IMR-90 (cell line): Measurements from ENCODE around the gene CHST3. TPM values are rescaled to one million over a fixed set of nuclear protein-coding genes. Genes with fewer than 3 reads are reported as not detected.

ENCODE experiments used
- ATAC-seq: fragments of 200-7000 bp; cut with Tn5 transposase; 2 replicates; pipeline ENCODE4 v1.9.1; 2020; ENCODE audit warnings: low read depth, mild to moderate bottlenecking, moderate library complexity
- BruUV-seq: library from RNA; stranded (reverse); fragments of 400-500 nt; replicated peaks from 2 replicates; lab custom pipeline; 2021; lab: Mats Ljungman, UMichigan
- CTCF ChIA-PET: fragments of 300-600 bp; formaldehyde crosslinking; extraction: SDS; loops from one replicate; lab custom pipeline; 2021; ENCODE audit warnings: antibody characterized with exemption; lab: Yijun Ruan, JAX
- POLR2A ChIA-PET: fragments of 300-600 bp; sonication (Branson Sonifier 250); formaldehyde crosslinking; loops from one replicate; lab custom pipeline; 2022; ENCODE audit warnings: antibody characterized with exemption; ENCODE audit not compliant: unreplicated experiment; lab: Charles Lee
- DNase-seq: peaks from one replicate; pipeline ENCODE4 v3.0.0; 2013
- H2AFZ ChIP-seq: replicated peaks from 2 replicates; pipeline ENCODE3; 2013; ENCODE audit warnings: low read length, mild to moderate bottlenecking; ENCODE audit not compliant: poor library complexity
- H2AK5ac ChIP-seq: 2 replicates; pipeline ENCODE4 v1.6.1; 2013; ENCODE audit warnings: low read depth, low read length, inconsistent platforms
- H2AK9ac ChIP-seq: replicated peaks from 2 replicates; pipeline ENCODE3; 2013; ENCODE audit warnings: mild to moderate bottlenecking, low read depth, low read length, moderate library complexity; ENCODE audit not compliant: poor library complexity
- H2BK120ac ChIP-seq: 2 replicates; pipeline ENCODE4 v1.6.1; 2013; ENCODE audit warnings: low read depth, low read length, inconsistent platforms
- H2BK15ac ChIP-seq: 3 replicates; pipeline ENCODE4 v1.6.1; 2013; ENCODE audit warnings: low read depth, low read length, inconsistent platforms
- H2BK20ac ChIP-seq: 2 replicates; pipeline ENCODE4 v1.6.1; 2013; ENCODE audit warnings: low read depth, mild to moderate bottlenecking, inconsistent platforms, low read length, moderate library complexity
- H2BK5ac ChIP-seq: 2 replicates; pipeline ENCODE4 v1.6.1; 2013; ENCODE audit warnings: mild to moderate bottlenecking, low read depth, low read length, inconsistent platforms; ENCODE audit not compliant: poor library complexity, severe bottlenecking
- H3K14ac ChIP-seq: replicated peaks from 2 replicates; pipeline ENCODE4 v1.6.1; 2013; ENCODE audit warnings: low read depth, low read length, inconsistent platforms
- H3K18ac ChIP-seq: 2 replicates; pipeline ENCODE4 v1.6.1; 2013; ENCODE audit warnings: low read depth, low read length, control low read depth
- H3K23ac ChIP-seq: 2 replicates; pipeline ENCODE4 v1.6.1; 2013; ENCODE audit warnings: low read depth, low read length, inconsistent platforms
- H3K27ac ChIP-seq: 2 replicates; pipeline ENCODE4 v1.5.1; 2013; ENCODE audit warnings: mild to moderate bottlenecking, control low read depth, low read length; ENCODE audit not compliant: insufficient read depth
- H3K27me3 ChIP-seq: 2 replicates; pipeline ENCODE4 v1.6.1; 2013; ENCODE audit warnings: low read length; ENCODE audit not compliant: control insufficient read depth, insufficient read depth
- H3K36me3 ChIP-seq: 2 replicates; pipeline ENCODE4 v1.6.1; 2013; ENCODE audit warnings: low read length, mixed read lengths; ENCODE audit not compliant: control insufficient read depth, insufficient read depth
- H3K4ac ChIP-seq: 2 replicates; pipeline ENCODE4 v1.6.1; 2013; ENCODE audit warnings: low read depth, low read length, inconsistent platforms
- H3K4me1 ChIP-seq: 2 replicates; pipeline ENCODE4 v1.6.1; 2013; ENCODE audit warnings: low read length, mixed read lengths; ENCODE audit not compliant: control insufficient read depth, insufficient read depth
- H3K4me2 ChIP-seq: 2 replicates; pipeline ENCODE4 v1.6.1; 2013; ENCODE audit warnings: low read depth, mild to moderate bottlenecking, control low read depth, low read length, moderate library complexity
- H3K4me3 ChIP-seq: 2 replicates; pipeline ENCODE4 v1.5.1; 2013; ENCODE audit warnings: low read depth, mild to moderate bottlenecking, control low read depth, low read length, moderate library complexity; ENCODE audit not compliant: insufficient read depth
- H3K56ac ChIP-seq: 2 replicates; pipeline ENCODE4 v1.6.1; 2013; ENCODE audit warnings: low read length, inconsistent platforms; ENCODE audit not compliant: insufficient read depth; ENCODE audit errors: extremely low read depth
- H3K79me1 ChIP-seq, 2 experiments: 2 replicates each; pipeline ENCODE4 v1.6.1; 2013; ENCODE audit warnings: low read length in 2 of 2, inconsistent platforms in 1 of 2, low read depth in 1 of 2
- H3K9ac ChIP-seq: 2 replicates; pipeline ENCODE4 v1.6.1; 2013; ENCODE audit warnings: low read depth, low read length, control low read depth
- H3K9me1 ChIP-seq: 2 replicates; pipeline ENCODE4 v1.6.1; 2013; ENCODE audit warnings: low read length, inconsistent platforms; ENCODE audit not compliant: insufficient read depth
- H3K9me3 ChIP-seq: 2 replicates; pipeline ENCODE4 v1.6.1; 2013; ENCODE audit warnings: low read length; ENCODE audit not compliant: control insufficient read depth, insufficient read depth
- H4K20me1 ChIP-seq: 2 replicates; pipeline ENCODE4 v1.6.1; 2013; ENCODE audit warnings: low read length, inconsistent platforms; ENCODE audit not compliant: insufficient read depth
- H4K5ac ChIP-seq: 2 replicates; pipeline ENCODE4 v1.6.1; 2013; ENCODE audit warnings: mild to moderate bottlenecking, low read depth, low read length, control low read depth
- H4K8ac ChIP-seq, 2 experiments: 2 replicates each; pipeline ENCODE4 v1.6.1; 2013; ENCODE audit warnings: low read depth in 2 of 2, low read length in 2 of 2, control low read depth in 1 of 2, inconsistent platforms in 1 of 2
- H4K91ac ChIP-seq: 2 replicates; pipeline ENCODE4 v1.6.1; 2013; ENCODE audit warnings: low read depth, low read length, inconsistent platforms; ENCODE audit not compliant: insufficient read depth
- BHLHE40 ChIP-seq: fragments of 150-350 bp; IDR thresholded peaks from 2 replicates; pipeline ENCODE4 v1.6.1; 2016; ENCODE audit warnings: mild to moderate bottlenecking, low read depth, low read length
- CEBPB ChIP-seq: IDR thresholded peaks from 2 replicates; pipeline ENCODE4 v1.6.1; 2012; ENCODE audit warnings: low read depth, low read length, improper control_type of control experiment
- CHD1 ChIP-seq: IDR thresholded peaks from 2 replicates; pipeline ENCODE4 v1.6.1; 2012; ENCODE audit warnings: low read depth, low read length, improper control_type of control experiment
- FOS ChIP-seq: fragments of 150-350 bp; IDR thresholded peaks from 2 replicates; pipeline ENCODE4 v1.6.1; 2016; ENCODE audit warnings: low read depth, low read length
- MAFK ChIP-seq: IDR thresholded peaks from 2 replicates; pipeline ENCODE4 v1.6.1; 2012; ENCODE audit warnings: low read depth, low read length, improper control_type of control experiment
- MAZ ChIP-seq: IDR thresholded peaks from 2 replicates; pipeline ENCODE4 v1.6.1; 2012; ENCODE audit warnings: low read depth, mild to moderate bottlenecking, low read length, improper control_type of control experiment, moderate library complexity, borderline replicate concordance
- MXI1 ChIP-seq: IDR thresholded peaks from 2 replicates; pipeline ENCODE4 v1.6.1; 2012; ENCODE audit warnings: low read depth, mild to moderate bottlenecking, low read length, moderate library complexity, borderline replicate concordance
- NFE2L2 ChIP-seq: fragments of 150-350 bp; IDR thresholded peaks from 2 replicates; pipeline ENCODE4 v1.6.1; 2016; ENCODE audit warnings: low read depth, mild to moderate bottlenecking, low read length
- POLR2A ChIP-seq: IDR thresholded peaks from 2 replicates; pipeline ENCODE4 v1.6.1; 2012; ENCODE audit warnings: mild to moderate bottlenecking, low read depth, low read length
- RAD21 ChIP-seq: IDR thresholded peaks from 2 replicates; pipeline ENCODE4 v1.6.1; 2012; ENCODE audit warnings: low read length, improper control_type of control experiment
- RCOR1 ChIP-seq: IDR thresholded peaks from 2 replicates; pipeline ENCODE4 v1.6.1; 2012; ENCODE audit warnings: mild to moderate bottlenecking, low read length, improper control_type of control experiment; ENCODE audit not compliant: insufficient replicate concordance
- RFX5 ChIP-seq: IDR thresholded peaks from 2 replicates; pipeline ENCODE4 v1.8.0; 2012; ENCODE audit warnings: low read depth, mild to moderate bottlenecking, low read length, moderate library complexity
- SMC3 ChIP-seq: fragments of 150-350 bp; IDR thresholded peaks from 2 replicates; pipeline ENCODE4 v1.6.1; 2016; ENCODE audit warnings: low read depth, mild to moderate bottlenecking, antibody characterized with exemption, low read length, moderate library complexity
- WGBS, 2 experiments: methylation state at CpG; one replicate each; pipeline versions ENCODE4 v1.1.5 to v1.1.7; 2013; ENCODE audit warnings: missing lambda C conversion rate in 2 of 2; ENCODE audit not compliant: insufficient read length in 1 of 2; ENCODE audit errors: extremely low coverage in 2 of 2; 5-methylcytosine and 5-hydroxymethylcytosine counted together
- dilution Hi-C: fragments of 300-500 bp; cut with HindIII; formaldehyde crosslinking; loops from one replicate; pipeline ENCODE4 v1.14.3; 2018; ENCODE audit warnings: low sequenced_read_pairs; ENCODE audit not compliant: unreplicated experiment
- in situ Hi-C: fragments of 300-500 bp; cut with MboI; formaldehyde crosslinking; loops from 3 replicates; pipeline ENCODE4 v1.14.3; 2019; ENCODE audit warnings: low sequenced_read_pairs, inconsistent platforms, mixed read lengths
- intact Hi-C: fragments of 100-400 bp; cut with micrococcal nuclease; formaldehyde crosslinking; loops from 2 replicates; pipeline ENCODE4 v1.10.0; 2022
- polyA plus RNA-seq, 3 experiments: library from polyadenylated mRNA; depleted of rRNA; stranded (reverse); fragments of >200 nt; gene quantifications; 2 replicates each; pipeline ENCODE4 v1.2.3, GENCODE V29; 2012; ENCODE audit warnings: low replicate concordance in 1 of 3
- total RNA-seq: library from RNA; depleted of rRNA; stranded (reverse); fragments of >200 nt; gene quantifications from 2 replicates; pipeline ENCODE4 v1.2.3, GENCODE V29; 2012
- TF ChIP-seq, protein P1 (sequence below): conservative IDR thresholded peaks from 2 replicates; pipeline ENCODE4 v1.5.1; 2012; ENCODE audit warnings: mild to moderate bottlenecking, low read depth, low read length, improper control_type of control experiment
- TF ChIP-seq, protein P2 (sequence below): fragments of 150-350 bp; IDR thresholded peaks from 2 replicates; pipeline ENCODE4 v1.6.1; 2017; ENCODE audit warnings: mild to moderate bottlenecking, antibody characterized with exemption, low read length, low read depth
- TF ChIP-seq, protein P3 (sequence below): fragments of 150-350 bp; IDR thresholded peaks from 2 replicates; pipeline ENCODE4 v1.6.1; 2016; ENCODE audit warnings: low read depth, mild to moderate bottlenecking, low read length, moderate library complexity, borderline replicate concordance

The CHST3 gene
- total and polyA plus RNA-seq, 2 of the 4 experiments (the other 2 are of a cell fraction), result 8.6 to 9.0 TPM

DNA sequence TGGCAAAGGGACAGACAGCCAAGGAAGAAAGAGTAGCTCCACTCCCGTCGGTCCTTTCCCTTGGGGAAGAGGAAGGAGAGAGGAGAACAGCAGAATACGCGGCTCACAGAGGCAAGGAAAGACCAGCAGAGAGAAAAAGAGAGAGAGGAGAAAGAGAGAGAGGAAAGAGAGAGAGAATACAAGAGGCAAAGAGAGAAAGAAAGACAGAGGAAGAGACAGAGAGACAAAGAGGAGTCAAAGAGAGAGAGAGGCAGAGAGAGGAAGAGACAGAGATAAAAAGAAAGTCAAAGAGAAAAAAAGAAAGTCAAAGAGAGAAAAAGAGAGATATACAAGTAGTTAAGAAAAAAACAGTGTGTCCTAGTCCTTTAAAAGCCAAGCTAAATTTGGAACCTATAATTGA lies 23.4 kb upstream of the CHST3 start:
- Histone ChIP-seq H2AK9ac (no peak overlapping the region), H3K9ac (no peak overlapping the region), H3K18ac (no peak overlapping the region), H3K27me3 (no peaks in the 10 kb centered on the region; the same call in 1 of the 2 replicates), H2BK15ac (no peak overlapping the region), H2BK120ac (no peak overlapping the region), H3K4me2 (no peak overlapping the region), H4K8ac (no peak overlapping the region), H3K36me3 (no peaks in the 10 kb centered on the region), H3K27ac (no peak overlapping the region), H3K14ac (no peak overlapping the region), H3K56ac (no peak overlapping the region), H3K4me1 (no peaks in the 10 kb centered on the region), H2BK5ac (no peak overlapping the region), H3K23ac (no peak overlapping the region), H4K5ac (no peak overlapping the region), H4K91ac (no peak overlapping the region), H3K4ac (no peak overlapping the region), H3K4me3 (no peak overlapping the region), H3K9me1 (no peaks in the 10 kb centered on the region), H2AFZ (no peak overlapping the region), H3K79me1 (no peaks in the 10 kb centered on the region), H4K20me1 (no peaks in the 10 kb centered on the region), H3K9me3 (peaks cover 28% of the 10 kb centered on the region), H2AK5ac (no peak overlapping the region), H2BK20ac (no peak overlapping the region)
- 100% methylated on average over 2 of the region's 4 CpGs; no CpG with 5 or more reads in 1 of the 2 experiments for WGBS, 2 experiments
- TF ChIP-seq, protein P1, sequence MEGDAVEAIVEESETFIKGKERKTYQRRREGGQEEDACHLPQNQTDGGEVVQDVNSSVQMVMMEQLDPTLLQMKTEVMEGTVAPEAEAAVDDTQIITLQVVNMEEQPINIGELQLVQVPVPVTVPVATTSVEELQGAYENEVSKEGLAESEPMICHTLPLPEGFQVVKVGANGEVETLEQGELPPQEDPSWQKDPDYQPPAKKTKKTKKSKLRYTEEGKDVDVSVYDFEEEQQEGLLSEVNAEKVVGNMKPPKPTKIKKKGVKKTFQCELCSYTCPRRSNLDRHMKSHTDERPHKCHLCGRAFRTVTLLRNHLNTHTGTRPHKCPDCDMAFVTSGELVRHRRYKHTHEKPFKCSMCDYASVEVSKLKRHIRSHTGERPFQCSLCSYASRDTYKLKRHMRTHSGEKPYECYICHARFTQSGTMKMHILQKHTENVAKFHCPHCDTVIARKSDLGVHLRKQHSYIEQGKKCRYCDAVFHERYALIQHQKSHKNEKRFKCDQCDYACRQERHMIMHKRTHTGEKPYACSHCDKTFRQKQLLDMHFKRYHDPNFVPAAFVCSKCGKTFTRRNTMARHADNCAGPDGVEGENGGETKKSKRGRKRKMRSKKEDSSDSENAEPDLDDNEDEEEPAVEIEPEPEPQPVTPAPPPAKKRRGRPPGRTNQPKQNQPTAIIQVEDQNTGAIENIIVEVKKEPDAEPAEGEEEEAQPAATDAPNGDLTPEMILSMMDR, result no peak
- TF ChIP-seq, protein P2, sequence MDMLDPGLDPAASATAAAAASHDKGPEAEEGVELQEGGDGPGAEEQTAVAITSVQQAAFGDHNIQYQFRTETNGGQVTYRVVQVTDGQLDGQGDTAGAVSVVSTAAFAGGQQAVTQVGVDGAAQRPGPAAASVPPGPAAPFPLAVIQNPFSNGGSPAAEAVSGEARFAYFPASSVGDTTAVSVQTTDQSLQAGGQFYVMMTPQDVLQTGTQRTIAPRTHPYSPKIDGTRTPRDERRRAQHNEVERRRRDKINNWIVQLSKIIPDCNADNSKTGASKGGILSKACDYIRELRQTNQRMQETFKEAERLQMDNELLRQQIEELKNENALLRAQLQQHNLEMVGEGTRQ, result no peak
- TF ChIP-seq RCOR1 (no peak), FOS (no peak), MAZ (no peak), CEBPB (no peak), NFE2L2 (no peak), CHD1 (no peak), RFX5 (no peak), POLR2A (no peak), BHLHE40 (no peak), MAFK (no peak), MXI1 (no peak), RAD21 (no peak), SMC3 (no peak)
- TF ChIP-seq, protein P3, sequence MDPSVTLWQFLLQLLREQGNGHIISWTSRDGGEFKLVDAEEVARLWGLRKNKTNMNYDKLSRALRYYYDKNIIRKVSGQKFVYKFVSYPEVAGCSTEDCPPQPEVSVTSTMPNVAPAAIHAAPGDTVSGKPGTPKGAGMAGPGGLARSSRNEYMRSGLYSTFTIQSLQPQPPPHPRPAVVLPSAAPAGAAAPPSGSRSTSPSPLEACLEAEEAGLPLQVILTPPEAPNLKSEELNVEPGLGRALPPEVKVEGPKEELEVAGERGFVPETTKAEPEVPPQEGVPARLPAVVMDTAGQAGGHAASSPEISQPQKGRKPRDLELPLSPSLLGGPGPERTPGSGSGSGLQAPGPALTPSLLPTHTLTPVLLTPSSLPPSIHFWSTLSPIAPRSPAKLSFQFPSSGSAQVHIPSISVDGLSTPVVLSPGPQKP, result no peak
- ChIA-PET CTCF (no interaction called here), POLR2A (no interaction called here)
- intact Hi-C loops (no loop called here), in situ Hi-C loops (no loop called here), dilution Hi-C loops (no loop called here)
- DNase-seq (no peak), ATAC-seq (no peak)
- no TSS peak for BruUV-seq
